Measurements from ENCODE around the gene DIPK2B.

DNA sequence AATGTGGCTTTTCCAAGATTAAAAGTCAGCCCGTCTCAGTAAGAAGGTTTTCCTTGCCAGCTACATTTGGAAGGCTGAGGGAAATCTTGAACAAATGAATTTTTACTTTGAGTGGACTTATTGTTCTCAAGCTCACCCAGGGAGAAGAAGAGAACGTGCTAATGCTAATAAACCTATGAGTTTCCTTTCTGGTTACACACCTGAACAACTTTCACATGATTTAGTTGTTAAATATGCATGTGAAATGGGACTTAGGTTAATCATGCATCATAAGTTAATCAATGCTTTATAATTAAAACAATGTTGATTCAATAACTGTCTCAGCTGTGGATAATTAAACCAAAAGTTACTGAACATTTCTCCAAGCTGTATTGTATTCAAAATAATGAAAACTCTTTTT is 33.9 kb downstream of the DIPK2B start:
- TF ChIP-seq, protein P1, sequence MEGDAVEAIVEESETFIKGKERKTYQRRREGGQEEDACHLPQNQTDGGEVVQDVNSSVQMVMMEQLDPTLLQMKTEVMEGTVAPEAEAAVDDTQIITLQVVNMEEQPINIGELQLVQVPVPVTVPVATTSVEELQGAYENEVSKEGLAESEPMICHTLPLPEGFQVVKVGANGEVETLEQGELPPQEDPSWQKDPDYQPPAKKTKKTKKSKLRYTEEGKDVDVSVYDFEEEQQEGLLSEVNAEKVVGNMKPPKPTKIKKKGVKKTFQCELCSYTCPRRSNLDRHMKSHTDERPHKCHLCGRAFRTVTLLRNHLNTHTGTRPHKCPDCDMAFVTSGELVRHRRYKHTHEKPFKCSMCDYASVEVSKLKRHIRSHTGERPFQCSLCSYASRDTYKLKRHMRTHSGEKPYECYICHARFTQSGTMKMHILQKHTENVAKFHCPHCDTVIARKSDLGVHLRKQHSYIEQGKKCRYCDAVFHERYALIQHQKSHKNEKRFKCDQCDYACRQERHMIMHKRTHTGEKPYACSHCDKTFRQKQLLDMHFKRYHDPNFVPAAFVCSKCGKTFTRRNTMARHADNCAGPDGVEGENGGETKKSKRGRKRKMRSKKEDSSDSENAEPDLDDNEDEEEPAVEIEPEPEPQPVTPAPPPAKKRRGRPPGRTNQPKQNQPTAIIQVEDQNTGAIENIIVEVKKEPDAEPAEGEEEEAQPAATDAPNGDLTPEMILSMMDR (IDR thresholded peaks at IDR 0.05 in 8 of 11, conservative IDR thresholded peaks at IDR 0.05 in 3 of 11): no peak
- no peak for TF ChIP-seq POLR2AphosphoS5 (IDR thresholded peaks at IDR 0.05)

All from spleen (tissue), 7 donors.